RCC 7860 (cell line): ENCODE results near the gene NTM.

ENCODE experiments used
- DNase-seq: peaks from one replicate; pipeline ENCODE4 v3.0.0-alpha.2; 2015; ENCODE audit warnings: low spot score
- FAIRE-seq: peaks from 2 replicates; lab custom pipeline; 2012; peaks lifted over from hg19 to GRCh38; lab: Jason Lieb, UNC

NTM gene

GRCh38 chr11:131695889-131696429 lies 325.5 kb downstream of the NTM start:
- DNase-seq (no peak), FAIRE-seq (no peak)

- FAIRE-seq (no peak), DNase-seq (no peak)
Measured at GRCh38 chr11:131696690-131697089, 326.3 kb downstream of the NTM start.

GRCh38 chr11:131703311-131703710 lies 332.9 kb downstream of the NTM start:
- no peak for FAIRE-seq

GRCh38 chr11:131704682-131705081 lies 334.3 kb downstream of the NTM start:
- DNase-seq, result no peak
- FAIRE-seq, result no peak

More at GRCh38 chr11:131703311-131703710, 332.9 kb downstream of the NTM start:
- no peak for DNase-seq

GRCh38 chr11:131710511-131710910 lies 340.1 kb downstream of the NTM start:
- peak; percentile 37 for DNase-seq
- peak; percentile 61 for FAIRE-seq

GRCh38 chr11:131712897-131713296 lies 342.5 kb downstream of the NTM start:
- DNase-seq, result no peak
- FAIRE-seq, result no peak

GRCh38 chr11:131713529-131714134 lies 343.2 kb downstream of the NTM start:
- FAIRE-seq, result no peak
- no peak for DNase-seq

GRCh38 chr11:131717616-131718015 lies 347.2 kb downstream of the NTM start:
- DNase-seq, result no peak
- FAIRE-seq, result no peak

- DNase-seq (no peak), FAIRE-seq (no peak)
Measured at GRCh38 chr11:131723088-131723487, 352.7 kb downstream of the NTM start.

- DNase-seq (no peak), FAIRE-seq (no peak)
Measured at GRCh38 chr11:131724436-131724975, 354.1 kb downstream of the NTM start.

- FAIRE-seq, result no peak
- no peak for DNase-seq
Measured at GRCh38 chr11:131734871-131735270, 364.5 kb downstream of the NTM start.

GRCh38 chr11:131737357-131737756 lies 366.9 kb downstream of the NTM start:
- FAIRE-seq (no peak), DNase-seq (no peak)

GRCh38 chr11:131739243-131739882 lies 368.9 kb downstream of the NTM start:
- DNase-seq (no peak), FAIRE-seq (no peak)

GRCh38 chr11:131744847-131745246 lies 374.4 kb downstream of the NTM start:
- FAIRE-seq, result no peak
- no peak for DNase-seq

GRCh38 chr11:131745405-131745804 lies 375.0 kb downstream of the NTM start:
- no peak for FAIRE-seq
- DNase-seq, result no peak

- DNase-seq (no peak), FAIRE-seq (no peak)
Measured at GRCh38 chr11:131746201-131746600, 375.8 kb downstream of the NTM start.

GRCh38 chr11:131748151-131749050 lies 378.0 kb downstream of the NTM start:
- peak; percentile 29 for DNase-seq
- FAIRE-seq, result no peak

GRCh38 chr11:131749101-131749500 lies 378.7 kb downstream of the NTM start:
- peak; percentile 15 for DNase-seq
- FAIRE-seq, result no peak

GRCh38 chr11:131750152-131750551 lies 379.7 kb downstream of the NTM start:
- FAIRE-seq, result no peak
- no peak for DNase-seq

GRCh38 chr11:131750692-131751091 lies 380.3 kb downstream of the NTM start:
- FAIRE-seq, result no peak
- no peak for DNase-seq

- DNase-seq (no peak), FAIRE-seq (no peak)
Measured at GRCh38 chr11:131754671-131755070, 384.3 kb downstream of the NTM start.
